Astrocyte (in vitro differentiated cells and primary cell): ENCODE results near the gene PRSS1.

Source experiments
- EZH2 ChIP-seq: IDR thresholded peaks from 2 replicates; pipeline ENCODE4 v1.6.1; 2012; ENCODE audit warnings: mild to moderate bottlenecking, low read length, inconsistent platforms; ENCODE audit not compliant: insufficient read depth
- TF ChIP-seq, protein P1 (sequence below): IDR thresholded peaks from 2 replicates; pipeline ENCODE4 v1.5.1; 2011; ENCODE audit warnings: low read depth, mild to moderate bottlenecking, inconsistent platforms, low read length, moderate library complexity; ENCODE audit not compliant: insufficient read depth

DNA sequence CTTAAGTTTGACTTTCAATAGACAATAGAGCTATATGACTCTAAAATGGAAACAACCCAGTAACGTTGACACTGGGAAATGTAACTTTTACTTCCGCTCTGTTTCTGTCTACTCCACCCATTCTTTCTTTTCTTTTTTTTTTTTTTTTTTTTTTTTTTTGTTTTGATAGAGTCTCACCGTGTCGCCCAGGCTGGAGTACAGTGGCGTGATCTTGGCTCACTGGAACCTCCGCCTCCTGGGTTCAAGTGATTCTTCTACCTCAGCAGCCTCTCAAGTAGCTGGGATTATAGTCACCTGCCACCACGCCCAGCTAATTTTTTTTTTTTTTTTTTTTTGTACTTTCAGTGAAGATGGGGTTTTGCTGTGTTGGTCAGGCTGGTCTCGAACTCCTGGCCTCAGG is 35.4 kb downstream of the PRSS1 start:
- TF ChIP-seq, protein P1, sequence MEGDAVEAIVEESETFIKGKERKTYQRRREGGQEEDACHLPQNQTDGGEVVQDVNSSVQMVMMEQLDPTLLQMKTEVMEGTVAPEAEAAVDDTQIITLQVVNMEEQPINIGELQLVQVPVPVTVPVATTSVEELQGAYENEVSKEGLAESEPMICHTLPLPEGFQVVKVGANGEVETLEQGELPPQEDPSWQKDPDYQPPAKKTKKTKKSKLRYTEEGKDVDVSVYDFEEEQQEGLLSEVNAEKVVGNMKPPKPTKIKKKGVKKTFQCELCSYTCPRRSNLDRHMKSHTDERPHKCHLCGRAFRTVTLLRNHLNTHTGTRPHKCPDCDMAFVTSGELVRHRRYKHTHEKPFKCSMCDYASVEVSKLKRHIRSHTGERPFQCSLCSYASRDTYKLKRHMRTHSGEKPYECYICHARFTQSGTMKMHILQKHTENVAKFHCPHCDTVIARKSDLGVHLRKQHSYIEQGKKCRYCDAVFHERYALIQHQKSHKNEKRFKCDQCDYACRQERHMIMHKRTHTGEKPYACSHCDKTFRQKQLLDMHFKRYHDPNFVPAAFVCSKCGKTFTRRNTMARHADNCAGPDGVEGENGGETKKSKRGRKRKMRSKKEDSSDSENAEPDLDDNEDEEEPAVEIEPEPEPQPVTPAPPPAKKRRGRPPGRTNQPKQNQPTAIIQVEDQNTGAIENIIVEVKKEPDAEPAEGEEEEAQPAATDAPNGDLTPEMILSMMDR, result no peak
- no peak for TF ChIP-seq EZH2
